ENCODE results near the gene SIPA1L3. TPM values are rescaled to one million over a fixed set of nuclear protein-coding genes. Genes with fewer than 3 reads are reported as not detected.

Gene SIPA1L3
- polyA plus RNA-seq, 1 donor from 2014 or later = 2.8 TPM

DNA sequence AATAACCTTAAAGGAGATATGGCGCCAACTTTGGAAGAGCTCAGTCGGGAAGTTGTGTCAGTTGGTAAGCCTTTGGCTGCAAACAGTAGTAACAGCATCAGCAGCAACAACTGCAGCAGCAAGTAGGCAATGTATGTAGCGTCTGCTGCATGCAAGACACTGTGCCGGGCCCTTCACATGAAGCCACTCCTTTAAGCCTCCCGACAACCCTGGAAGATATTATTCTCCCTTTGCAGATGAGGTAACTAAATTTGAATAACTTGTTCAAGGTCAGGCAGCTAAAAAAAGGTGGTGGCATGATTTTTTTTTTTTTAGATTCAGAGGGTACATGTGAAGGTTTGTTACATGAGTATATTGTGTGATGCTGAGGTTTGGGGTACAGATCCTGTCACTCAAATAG is 19.7 kb downstream of the SIPA1L3 start:
- no peaks in the 10 kb centered on the region for H3K79me2 ChIP-seq (replicated peaks; ENCODE audit: insufficient read depth, low read length)

DNA sequence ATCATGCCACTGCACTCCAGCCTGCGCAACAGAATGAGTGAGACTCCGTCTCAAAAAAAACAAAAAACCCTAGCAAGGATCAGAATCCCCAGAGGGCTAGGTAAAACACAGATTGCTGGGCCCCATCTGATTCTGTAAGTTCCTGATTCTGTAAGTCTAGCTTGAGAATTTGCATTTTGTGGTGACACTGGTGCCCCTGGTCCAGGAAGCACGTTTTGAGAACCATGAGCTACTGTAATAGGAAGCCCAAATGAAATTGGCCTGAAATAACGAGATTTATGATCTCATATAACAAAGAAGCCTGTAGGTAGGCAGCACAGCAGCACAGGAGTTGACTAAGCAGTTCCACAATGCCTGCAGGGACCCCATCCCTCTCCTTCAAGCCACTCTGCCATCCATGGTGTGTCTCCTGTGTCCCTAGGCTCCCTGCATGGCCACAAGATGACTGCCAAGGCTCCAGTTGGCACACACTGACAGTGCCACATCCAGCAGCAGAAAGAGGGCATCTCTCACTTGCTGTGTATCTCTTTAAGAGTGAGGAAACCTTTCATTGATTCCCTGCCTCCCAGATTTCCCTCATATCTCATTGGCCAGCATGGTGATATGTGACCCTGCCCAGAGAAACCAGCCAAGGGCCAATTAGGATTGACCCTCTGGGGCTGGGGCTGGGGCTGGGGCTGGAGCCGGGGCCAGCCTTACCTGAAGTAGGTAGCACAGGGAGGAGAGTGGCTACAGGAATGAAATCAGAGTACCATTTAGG is 21.7 kb downstream of the SIPA1L3 start:
- no peaks in the 10 kb centered on the region for H3K79me2 ChIP-seq (replicated peaks; ENCODE audit: insufficient read depth, low read length)
- no peaks in the 10 kb centered on the region for H3K9me2 ChIP-seq (ENCODE audit: insufficient read depth, low read length)
- H3K36me3 ChIP-seq (ENCODE audit: insufficient read depth, low read length) = no peaks in the 10 kb centered on the region
- H3K4me2 ChIP-seq (ENCODE audit: low read length) = no peak overlapping the region
- no peaks in the 10 kb centered on the region for H3K27me3 ChIP-seq (ENCODE audit: insufficient read depth, low read depth, low read length)
- H3F3A ChIP-seq (ENCODE audit: insufficient read depth, low read length, poor library complexity, severe bottlenecking) = no peaks in the 10 kb centered on the region
- TF ChIP-seq POLR2AphosphoS5 (IDR thresholded peaks at IDR 0.05) = no peak
- TF ChIP-seq, protein P1, sequence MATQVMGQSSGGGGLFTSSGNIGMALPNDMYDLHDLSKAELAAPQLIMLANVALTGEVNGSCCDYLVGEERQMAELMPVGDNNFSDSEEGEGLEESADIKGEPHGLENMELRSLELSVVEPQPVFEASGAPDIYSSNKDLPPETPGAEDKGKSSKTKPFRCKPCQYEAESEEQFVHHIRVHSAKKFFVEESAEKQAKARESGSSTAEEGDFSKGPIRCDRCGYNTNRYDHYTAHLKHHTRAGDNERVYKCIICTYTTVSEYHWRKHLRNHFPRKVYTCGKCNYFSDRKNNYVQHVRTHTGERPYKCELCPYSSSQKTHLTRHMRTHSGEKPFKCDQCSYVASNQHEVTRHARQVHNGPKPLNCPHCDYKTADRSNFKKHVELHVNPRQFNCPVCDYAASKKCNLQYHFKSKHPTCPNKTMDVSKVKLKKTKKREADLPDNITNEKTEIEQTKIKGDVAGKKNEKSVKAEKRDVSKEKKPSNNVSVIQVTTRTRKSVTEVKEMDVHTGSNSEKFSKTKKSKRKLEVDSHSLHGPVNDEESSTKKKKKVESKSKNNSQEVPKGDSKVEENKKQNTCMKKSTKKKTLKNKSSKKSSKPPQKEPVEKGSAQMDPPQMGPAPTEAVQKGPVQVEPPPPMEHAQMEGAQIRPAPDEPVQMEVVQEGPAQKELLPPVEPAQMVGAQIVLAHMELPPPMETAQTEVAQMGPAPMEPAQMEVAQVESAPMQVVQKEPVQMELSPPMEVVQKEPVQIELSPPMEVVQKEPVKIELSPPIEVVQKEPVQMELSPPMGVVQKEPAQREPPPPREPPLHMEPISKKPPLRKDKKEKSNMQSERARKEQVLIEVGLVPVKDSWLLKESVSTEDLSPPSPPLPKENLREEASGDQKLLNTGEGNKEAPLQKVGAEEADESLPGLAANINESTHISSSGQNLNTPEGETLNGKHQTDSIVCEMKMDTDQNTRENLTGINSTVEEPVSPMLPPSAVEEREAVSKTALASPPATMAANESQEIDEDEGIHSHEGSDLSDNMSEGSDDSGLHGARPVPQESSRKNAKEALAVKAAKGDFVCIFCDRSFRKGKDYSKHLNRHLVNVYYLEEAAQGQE (IDR thresholded peaks at IDR 0.05; ENCODE audit: borderline replicate concordance) = no peak
- no peak for TF ChIP-seq MXI1 (conservative IDR thresholded peaks at IDR 0.05; ENCODE audit: poor library complexity, severe bottlenecking)
- TF ChIP-seq EZH2 (IDR thresholded peaks at IDR 0.05; ENCODE audit: borderline replicate concordance, insufficient read depth, low read length, poor library complexity, severe bottlenecking) = no peak
- TF ChIP-seq, protein P2, sequence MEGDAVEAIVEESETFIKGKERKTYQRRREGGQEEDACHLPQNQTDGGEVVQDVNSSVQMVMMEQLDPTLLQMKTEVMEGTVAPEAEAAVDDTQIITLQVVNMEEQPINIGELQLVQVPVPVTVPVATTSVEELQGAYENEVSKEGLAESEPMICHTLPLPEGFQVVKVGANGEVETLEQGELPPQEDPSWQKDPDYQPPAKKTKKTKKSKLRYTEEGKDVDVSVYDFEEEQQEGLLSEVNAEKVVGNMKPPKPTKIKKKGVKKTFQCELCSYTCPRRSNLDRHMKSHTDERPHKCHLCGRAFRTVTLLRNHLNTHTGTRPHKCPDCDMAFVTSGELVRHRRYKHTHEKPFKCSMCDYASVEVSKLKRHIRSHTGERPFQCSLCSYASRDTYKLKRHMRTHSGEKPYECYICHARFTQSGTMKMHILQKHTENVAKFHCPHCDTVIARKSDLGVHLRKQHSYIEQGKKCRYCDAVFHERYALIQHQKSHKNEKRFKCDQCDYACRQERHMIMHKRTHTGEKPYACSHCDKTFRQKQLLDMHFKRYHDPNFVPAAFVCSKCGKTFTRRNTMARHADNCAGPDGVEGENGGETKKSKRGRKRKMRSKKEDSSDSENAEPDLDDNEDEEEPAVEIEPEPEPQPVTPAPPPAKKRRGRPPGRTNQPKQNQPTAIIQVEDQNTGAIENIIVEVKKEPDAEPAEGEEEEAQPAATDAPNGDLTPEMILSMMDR (IDR thresholded peaks at IDR 0.05; ENCODE audit: poor library complexity, severe bottlenecking) = no peak
- no peak for TF ChIP-seq RAD21 (conservative IDR thresholded peaks at IDR 0.05)
- TF ChIP-seq TAF1 (IDR thresholded peaks at IDR 0.05; ENCODE audit: low read depth) = no peak
- TF ChIP-seq EP300 (conservative IDR thresholded peaks at IDR 0.05; ENCODE audit: poor library complexity, severe bottlenecking) = no peak
- no peak for TF ChIP-seq SMC3 (conservative IDR thresholded peaks at IDR 0.05; ENCODE audit: poor library complexity)
- no peaks in the 10 kb centered on the region for H3K9me3 ChIP-seq (ENCODE audit: low read length)
- H4K20me1 ChIP-seq (ENCODE audit: insufficient read depth) = no peaks in the 10 kb centered on the region
- H3K9ac ChIP-seq (ENCODE audit: low read length) = no peak overlapping the region
- H3K27ac ChIP-seq (ENCODE audit: low read length) = no peak overlapping the region
- no peak overlapping the region for H2AFZ ChIP-seq (ENCODE audit: low read depth, low read length)
- H3K4me3 ChIP-seq (ENCODE audit: low read length) = no peak overlapping the region

More for the DNA sequence above, 19.7 kb downstream of the SIPA1L3 start:
- no peak overlapping the region for H3K9ac ChIP-seq (ENCODE audit: low read length)
- H3K4me2 ChIP-seq (ENCODE audit: low read length) = no peak overlapping the region
- H3K27ac ChIP-seq (ENCODE audit: low read length) = no peak overlapping the region
- H3K27me3 ChIP-seq (ENCODE audit: insufficient read depth, low read depth, low read length) = no peaks in the 10 kb centered on the region
- no peaks in the 10 kb centered on the region for H4K20me1 ChIP-seq (ENCODE audit: insufficient read depth)
- H3K36me3 ChIP-seq (ENCODE audit: insufficient read depth, low read length) = no peaks in the 10 kb centered on the region
- no peaks in the 10 kb centered on the region for H3K9me3 ChIP-seq (ENCODE audit: low read length)
- TF ChIP-seq TAF1 (IDR thresholded peaks at IDR 0.05; ENCODE audit: low read depth) = no peak
- no peak for TF ChIP-seq POLR2AphosphoS5 (IDR thresholded peaks at IDR 0.05)
- no peak for TF ChIP-seq EP300 (conservative IDR thresholded peaks at IDR 0.05; ENCODE audit: poor library complexity, severe bottlenecking)
- no peak for TF ChIP-seq SMC3 (conservative IDR thresholded peaks at IDR 0.05; ENCODE audit: poor library complexity)
- TF ChIP-seq MXI1 (conservative IDR thresholded peaks at IDR 0.05; ENCODE audit: poor library complexity, severe bottlenecking) = no peak
- TF ChIP-seq EZH2 (IDR thresholded peaks at IDR 0.05; ENCODE audit: borderline replicate concordance, insufficient read depth, low read length, poor library complexity, severe bottlenecking) = no peak
- no peak overlapping the region for H2AFZ ChIP-seq (ENCODE audit: low read depth, low read length)
- H3K4me3 ChIP-seq (ENCODE audit: low read length) = no peak overlapping the region
- H3F3A ChIP-seq (ENCODE audit: insufficient read depth, low read length, poor library complexity, severe bottlenecking) = no peaks in the 10 kb centered on the region
- no peaks in the 10 kb centered on the region for H3K9me2 ChIP-seq (ENCODE audit: insufficient read depth, low read length)

All from neural cell (in vitro differentiated cells).